ENCODE measurements around the gene IFT172.

IFT172 gene

DNA sequence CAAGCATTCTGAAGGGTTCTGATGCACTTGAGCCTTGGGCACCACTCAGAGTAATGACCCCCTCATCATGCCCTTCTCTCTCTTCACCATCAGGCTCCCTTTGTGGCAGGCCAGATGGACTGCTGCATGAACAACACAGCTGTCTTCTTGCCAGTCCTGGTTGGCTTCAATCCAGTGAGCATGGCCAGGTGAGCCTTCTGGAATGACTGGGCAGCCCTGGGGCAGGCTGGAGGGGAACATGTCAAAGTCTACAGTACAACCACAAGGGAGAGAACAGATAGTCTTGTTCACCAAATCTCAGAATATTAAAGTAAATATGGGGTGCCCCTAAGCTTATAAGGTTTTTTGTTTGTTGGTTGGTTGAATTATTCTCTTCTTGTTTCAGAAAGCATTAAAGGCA is 11.5 kb upstream of the IFT172 start:
- H3K4me3 ChIP-seq (replicated peaks in 1 of 2; ENCODE audit: low read depth in 2 of 2, low read length in 2 of 2): no peak overlapping the region
- no peak for DNase-seq (ENCODE audit: low read depth in 2 of 2)
- TF ChIP-seq, protein P1, sequence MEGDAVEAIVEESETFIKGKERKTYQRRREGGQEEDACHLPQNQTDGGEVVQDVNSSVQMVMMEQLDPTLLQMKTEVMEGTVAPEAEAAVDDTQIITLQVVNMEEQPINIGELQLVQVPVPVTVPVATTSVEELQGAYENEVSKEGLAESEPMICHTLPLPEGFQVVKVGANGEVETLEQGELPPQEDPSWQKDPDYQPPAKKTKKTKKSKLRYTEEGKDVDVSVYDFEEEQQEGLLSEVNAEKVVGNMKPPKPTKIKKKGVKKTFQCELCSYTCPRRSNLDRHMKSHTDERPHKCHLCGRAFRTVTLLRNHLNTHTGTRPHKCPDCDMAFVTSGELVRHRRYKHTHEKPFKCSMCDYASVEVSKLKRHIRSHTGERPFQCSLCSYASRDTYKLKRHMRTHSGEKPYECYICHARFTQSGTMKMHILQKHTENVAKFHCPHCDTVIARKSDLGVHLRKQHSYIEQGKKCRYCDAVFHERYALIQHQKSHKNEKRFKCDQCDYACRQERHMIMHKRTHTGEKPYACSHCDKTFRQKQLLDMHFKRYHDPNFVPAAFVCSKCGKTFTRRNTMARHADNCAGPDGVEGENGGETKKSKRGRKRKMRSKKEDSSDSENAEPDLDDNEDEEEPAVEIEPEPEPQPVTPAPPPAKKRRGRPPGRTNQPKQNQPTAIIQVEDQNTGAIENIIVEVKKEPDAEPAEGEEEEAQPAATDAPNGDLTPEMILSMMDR (IDR thresholded peaks at IDR 0.05; ENCODE audit: low read depth, low read length): no peak

DNA sequence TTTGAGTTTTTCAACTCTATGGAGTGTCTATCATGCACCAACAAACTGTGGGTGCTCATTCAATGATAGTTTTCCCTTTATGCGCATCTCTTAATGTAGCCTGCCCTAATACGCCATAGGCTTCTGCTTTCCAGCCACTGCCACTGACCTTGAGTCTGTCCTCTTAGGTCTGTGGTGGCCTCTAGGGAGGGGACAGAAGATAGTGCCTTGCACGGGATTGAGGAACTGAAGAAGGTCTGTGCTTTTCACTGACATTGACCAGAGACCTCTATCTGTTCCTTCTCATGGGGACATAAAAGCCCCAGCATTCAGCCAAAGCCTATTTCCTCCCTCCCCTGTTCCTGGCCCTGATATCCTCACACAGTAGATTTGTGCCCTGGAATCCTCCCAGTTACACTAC is 9.4 kb upstream of the IFT172 start:
- TF ChIP-seq, protein P1 (IDR thresholded peaks at IDR 0.05; ENCODE audit: low read depth, low read length): no peak

DNA sequence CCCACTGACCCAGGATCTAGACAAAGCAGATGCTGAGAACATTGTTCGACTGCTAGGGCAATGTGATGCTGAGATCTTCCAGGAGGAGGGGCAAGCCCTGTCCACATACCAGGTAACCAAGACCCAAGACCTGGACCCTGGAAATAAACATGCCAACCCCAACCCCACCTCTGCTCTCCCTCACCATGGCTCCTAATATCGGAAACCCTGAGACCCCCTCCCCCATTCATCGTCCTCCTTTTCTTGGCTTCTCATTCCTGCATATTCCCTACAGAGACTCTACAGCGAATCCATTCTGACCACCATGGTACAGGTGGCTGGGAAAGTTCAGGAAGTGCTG is 7.7 kb upstream of the IFT172 start:
- DNase-seq (ENCODE audit: low read depth in 2 of 2): no peak
- no peak overlapping the region for H3K4me3 ChIP-seq (replicated peaks in 1 of 2; ENCODE audit: low read depth in 2 of 2, low read length in 2 of 2)
- TF ChIP-seq, protein P1 (IDR thresholded peaks at IDR 0.05; ENCODE audit: low read depth, low read length): no peak

More for the DNA sequence above, 9.4 kb upstream of the IFT172 start:
- H3K4me3 ChIP-seq (replicated peaks in 1 of 2; ENCODE audit: low read depth in 2 of 2, low read length in 2 of 2): no peak overlapping the region
- no peak for DNase-seq (ENCODE audit: low read depth in 2 of 2)

DNA sequence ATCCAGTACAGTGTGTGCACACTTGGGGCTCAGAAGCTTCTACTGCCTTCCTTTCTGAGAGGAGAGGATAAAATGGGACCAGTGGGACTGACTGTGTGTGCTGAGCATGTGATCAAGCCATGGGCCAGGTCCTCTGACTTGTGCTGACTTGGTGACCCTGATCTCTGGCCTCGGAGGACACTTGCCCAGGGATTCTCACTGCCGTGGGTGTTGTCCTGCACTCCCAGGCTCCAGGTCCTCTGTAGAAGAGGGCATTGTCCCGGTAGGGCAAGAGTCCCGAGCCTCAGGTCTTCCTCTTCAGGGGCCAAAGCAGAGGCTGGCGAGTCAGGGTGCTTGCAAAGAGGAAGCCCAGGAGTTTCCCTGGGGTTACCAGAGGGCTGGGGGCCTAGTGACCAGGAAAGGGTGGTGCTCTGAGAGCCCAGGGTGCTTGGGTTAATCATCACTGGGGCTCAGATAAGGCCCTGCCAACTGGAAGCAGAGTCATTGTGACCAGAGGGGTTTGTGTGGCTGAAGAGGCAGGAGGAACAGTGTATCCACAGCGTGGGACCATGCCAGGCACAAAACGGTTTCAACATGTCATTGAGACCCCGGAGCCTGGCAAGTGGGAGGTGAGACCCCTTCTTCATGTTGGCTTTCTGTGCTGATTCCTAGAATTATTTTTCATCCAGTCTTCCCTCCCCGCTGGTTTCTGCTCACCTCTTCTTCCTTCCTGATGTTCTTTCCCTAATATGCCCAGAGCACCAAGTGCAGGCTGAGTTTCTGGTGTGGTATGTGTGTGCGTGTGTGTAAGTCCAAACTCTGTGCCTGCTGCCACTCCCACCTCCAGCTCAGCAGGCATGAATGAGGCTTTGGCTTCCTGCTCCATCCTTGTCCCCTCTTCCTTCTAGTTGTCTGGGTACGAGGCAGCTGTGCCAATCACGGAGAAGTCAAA is 7.1 kb upstream of the IFT172 start, which contains the start of gene GCKR:
TSS of gene GCKR (plus strand) at position 483 of the 931 bp plus-strand sequence. CDS start at position 549, 66 bp downstream.
- TF ChIP-seq, protein P1 (IDR thresholded peaks at IDR 0.05; ENCODE audit: low read depth, low read length): no peak
- no peak within 1 kb of the TSS for H3K4me3 ChIP-seq (replicated peaks in 1 of 2; ENCODE audit: low read depth in 2 of 2, low read length in 2 of 2)
- peak; percentile 53 to 69 for DNase-seq (ENCODE audit: low read depth in 2 of 2)

DNA sequence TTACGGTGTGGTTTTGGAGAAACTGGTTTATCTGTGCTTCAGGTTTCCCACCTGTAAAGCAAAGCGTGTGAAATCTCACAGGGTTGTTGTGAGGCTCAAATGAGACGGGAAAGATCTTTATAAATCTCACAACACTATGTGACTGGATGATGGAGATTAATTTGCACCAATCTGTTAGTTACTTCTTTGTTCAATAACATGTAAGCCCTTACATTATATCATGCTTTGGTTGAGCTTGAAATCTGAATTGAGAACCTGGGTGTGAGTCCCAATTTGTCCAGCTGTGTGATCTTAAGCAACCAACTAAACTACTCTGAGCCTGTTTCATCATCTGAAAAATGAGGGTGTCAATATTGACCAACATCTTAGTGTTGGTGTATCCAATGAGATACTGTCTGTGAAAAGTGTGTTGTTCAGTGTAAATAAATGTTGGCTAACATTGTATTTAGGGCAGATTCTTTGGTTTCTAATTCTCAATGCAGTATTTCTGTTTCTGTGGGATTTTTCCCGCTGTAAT is 6.4 kb upstream of the IFT172 start:
- no peak overlapping the region for H3K4me3 ChIP-seq (replicated peaks in 1 of 2; ENCODE audit: low read depth in 2 of 2, low read length in 2 of 2)
- no peak for DNase-seq (ENCODE audit: low read depth in 2 of 2)
- TF ChIP-seq, protein P1 (IDR thresholded peaks at IDR 0.05; ENCODE audit: low read depth, low read length): no peak

DNA sequence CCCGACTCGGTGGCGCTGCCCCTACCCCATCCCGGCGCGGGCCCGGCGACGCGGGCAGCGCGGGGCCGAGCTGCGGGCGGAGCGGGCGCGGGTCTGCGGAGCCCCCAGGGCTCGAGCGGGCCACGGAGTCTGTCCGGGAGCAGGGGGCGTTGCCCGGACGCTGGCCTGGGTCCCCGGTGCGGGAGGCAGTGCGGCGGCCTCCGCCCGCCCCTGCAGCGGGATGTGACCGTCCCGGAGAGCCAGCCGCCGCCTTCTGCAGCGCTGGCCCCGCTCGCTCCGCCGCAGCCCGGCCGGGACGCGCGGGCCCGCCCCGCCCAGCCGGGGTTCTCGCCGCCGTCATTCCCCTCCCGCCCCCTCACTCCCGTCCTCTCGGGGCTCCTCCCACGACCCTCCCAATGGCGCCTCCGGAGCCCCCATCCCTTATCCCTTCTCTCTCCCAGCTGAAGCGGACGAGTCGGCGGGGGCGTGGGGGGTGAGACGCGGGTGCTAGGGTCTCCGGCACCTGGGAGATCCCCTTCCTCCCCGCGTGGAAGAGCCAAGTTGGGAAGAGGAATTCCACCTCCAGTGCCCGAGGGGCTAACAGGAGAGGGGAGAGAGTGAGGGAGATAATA is 5.5 kb upstream of the IFT172 start, which contains the start of gene FNDC4:
TSS of gene FNDC4 (minus strand) at position 257 of the 611 bp plus-strand sequence. CDS start 521 bp downstream, outside the sequence.
- peak in 1 of 2 donors; percentile 18 for DNase-seq (ENCODE audit: low read depth in 2 of 2)
- peak within 1 kb of the TSS; percentile 68 to 69 for H3K4me3 ChIP-seq (replicated peaks in 1 of 2; ENCODE audit: low read depth in 2 of 2, low read length in 2 of 2)

More for the DNA sequence above, 5.5 kb upstream of the IFT172 start, which contains the start of gene FNDC4:
- TF ChIP-seq, protein P1 (IDR thresholded peaks at IDR 0.05; ENCODE audit: low read depth, low read length): no peak
